Suprapubic skin (tissue), 4 donors: ENCODE data around the gene SCD5. TPM values are rescaled to one million over a fixed set of nuclear protein-coding genes. Genes with fewer than 3 reads are reported as not detected.

Experiments used
- total RNA-seq, 4 donors: library from RNA; depleted of rRNA; stranded (reverse); fragments of >200 nt; gene quantifications; one replicate each; pipeline ENCODE4 v1.1.0, GENCODE V29; 2016

SCD5 gene
- total RNA-seq, 4 donors from 2014 or later: 5.6 to 13.2 (median 7.6) TPM

Other genes with a start within 250 kb of the SCD5 start
- 10 to 100 TPM in 2 of 4 donors, 1 to 10 TPM in 2; 3.2 to 10.7 (median 8.7) TPM for gene TMEM150C, start 236.8 kb downstream of the SCD5 start, total RNA-seq
- gene SEC31A, start 92.4 kb upstream of the SCD5 start, total RNA-seq: 100 to 1,000 TPM; 133 to 299 (median 161) TPM
- 1 to 10 TPM; 2.0 to 3.1 (median 2.6) TPM for gene THAP9, start 101.9 kb upstream of the SCD5 start, total RNA-seq
- 10 to 100 TPM in 3 of 4 donors, 1 to 10 TPM in 1; 8.6 to 17.4 (median 15.3) TPM for gene LIN54, start 212.0 kb upstream of the SCD5 start, total RNA-seq
- gene COPS4, start 236.4 kb upstream of the SCD5 start, total RNA-seq: 10 to 100 TPM; 36.3 to 59.5 (median 39.3) TPM